H1 (cell line): ENCODE data around the gene HRH3.

Experiments
- CEBPB ChIP-seq: IDR thresholded peaks from 2 replicates; pipeline ENCODE4 v1.6.1; 2012; ENCODE audit warnings: low read depth, low read length
- RFX5 ChIP-seq: IDR thresholded peaks from 2 replicates; pipeline ENCODE4 v1.6.1; 2011; ENCODE audit warnings: low read depth, low read length, improper control_type of control experiment, borderline replicate concordance
- TF ChIP-seq, protein P1 (sequence below): IDR thresholded peaks from 2 replicates; pipeline ENCODE4 v1.6.1; 2011; ENCODE audit warnings: low read depth, mild to moderate bottlenecking, low read length; ENCODE audit not compliant: insufficient read depth
- TF ChIP-seq, protein P2 (sequence below): IDR thresholded peaks from 2 replicates; pipeline ENCODE4 v1.6.1; 2012; ENCODE audit warnings: inconsistent platforms

DNA sequence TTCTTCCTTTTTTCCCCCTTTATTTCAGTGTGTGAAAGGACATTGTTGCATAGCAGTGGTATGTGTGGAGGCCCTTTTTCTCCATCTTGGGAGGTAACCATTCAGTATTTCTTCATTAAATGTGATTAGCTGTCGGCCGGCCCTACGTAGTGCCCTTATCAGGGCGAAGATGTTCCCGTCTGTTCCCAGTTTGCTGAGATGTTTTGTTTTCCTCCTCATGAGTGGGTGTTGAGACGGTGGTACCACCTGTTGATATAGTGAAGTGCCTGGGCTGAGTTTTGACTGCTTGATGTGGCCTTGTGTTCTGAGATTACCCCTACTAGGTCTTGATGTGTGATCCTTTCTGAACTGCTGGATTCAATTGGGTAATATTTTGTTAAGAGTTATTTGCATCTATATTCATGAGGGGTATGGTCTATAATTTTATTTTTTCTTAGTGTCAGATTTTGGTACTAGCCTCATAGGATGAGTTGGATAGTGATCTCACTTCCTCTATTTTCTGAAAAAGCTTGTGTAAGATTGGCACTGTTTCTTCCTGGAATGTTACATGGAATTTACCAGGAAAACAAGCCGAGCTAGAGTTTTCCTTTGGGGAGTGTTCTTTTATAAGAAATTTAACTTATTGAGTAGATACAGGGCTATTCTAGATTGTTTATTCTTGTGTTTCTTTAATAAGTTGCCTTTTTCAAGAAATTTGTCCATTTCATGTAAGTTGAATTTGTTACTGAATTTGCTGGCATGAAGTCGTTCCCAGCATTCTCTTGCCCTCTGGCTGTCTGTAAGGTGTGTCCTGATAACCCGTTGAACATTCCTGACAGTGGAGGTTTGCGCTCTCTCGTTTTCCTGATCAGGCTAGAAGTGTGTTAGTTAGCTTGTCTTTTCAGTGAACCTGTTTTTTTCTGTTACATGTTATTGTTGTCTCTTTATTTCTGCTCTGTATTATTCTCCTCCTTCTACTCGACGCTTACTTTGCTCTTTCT, 32.9 kb downstream of the HRH3 start:
- no peak for TF ChIP-seq CEBPB
- TF ChIP-seq, protein P1, sequence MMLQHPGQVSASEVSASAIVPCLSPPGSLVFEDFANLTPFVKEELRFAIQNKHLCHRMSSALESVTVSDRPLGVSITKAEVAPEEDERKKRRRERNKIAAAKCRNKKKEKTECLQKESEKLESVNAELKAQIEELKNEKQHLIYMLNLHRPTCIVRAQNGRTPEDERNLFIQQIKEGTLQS = no peak
- TF ChIP-seq RFX5 = no peak
- TF ChIP-seq, protein P2, sequence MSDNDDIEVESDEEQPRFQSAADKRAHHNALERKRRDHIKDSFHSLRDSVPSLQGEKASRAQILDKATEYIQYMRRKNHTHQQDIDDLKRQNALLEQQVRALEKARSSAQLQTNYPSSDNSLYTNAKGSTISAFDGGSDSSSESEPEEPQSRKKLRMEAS = no peak
